ENCODE data around the gene CEMP1. TPM values are rescaled to one million over a fixed set of nuclear protein-coding genes. Genes with fewer than 3 reads are reported as not detected.

The CEMP1 gene
- total RNA-seq, 1 experiment from 2014 or later = not detected

DNA sequence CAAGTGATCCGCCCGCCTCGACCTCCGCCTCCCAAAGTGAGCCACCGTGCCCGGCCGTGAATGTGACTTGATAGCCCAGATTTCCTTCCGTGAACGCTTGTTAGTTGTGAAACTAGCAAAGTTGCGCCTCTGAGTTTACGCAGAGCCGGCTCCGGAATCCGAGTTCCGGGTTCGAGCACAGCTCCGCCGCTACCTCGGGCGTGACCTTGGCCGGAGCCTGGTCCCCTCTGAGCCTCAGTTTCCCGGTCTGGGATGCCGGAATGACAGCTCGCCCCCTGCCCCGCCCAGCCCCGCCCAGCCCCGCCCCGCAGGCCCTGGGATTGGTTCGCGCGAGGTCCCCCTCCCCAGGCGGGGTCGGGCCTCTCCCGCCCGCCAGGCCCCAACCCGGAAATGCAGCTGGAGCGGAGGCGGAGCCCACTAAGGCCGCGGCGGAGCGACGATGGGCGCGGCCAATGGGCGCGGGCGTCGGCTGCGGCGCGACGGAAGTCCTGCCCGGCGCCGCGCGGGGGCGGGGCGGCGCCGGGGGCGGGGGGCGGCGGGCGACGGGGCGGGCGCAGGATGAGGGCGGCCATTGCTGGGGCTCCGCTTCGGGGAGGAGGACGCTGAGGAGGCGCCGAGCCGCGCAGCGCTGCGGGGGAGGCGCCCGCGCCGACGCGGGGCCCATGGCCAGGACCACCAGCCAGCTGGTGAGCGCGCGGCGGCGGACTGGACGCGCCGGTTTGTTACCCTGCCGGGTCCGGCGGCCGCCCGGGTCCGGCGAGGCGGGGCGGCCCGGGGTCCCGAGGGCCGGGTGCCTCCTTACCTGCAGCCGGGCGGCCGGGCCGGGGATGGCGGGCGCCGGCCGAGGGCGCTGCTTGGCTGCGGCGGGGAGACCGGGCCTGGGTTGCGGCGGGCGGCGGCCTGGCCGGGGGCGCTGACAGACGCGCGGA, 6.5 kb upstream of the CEMP1 start, which contains the start of gene PDPK1:
TSS of gene PDPK1 (plus strand) at position 571 of the 929 bp plus-strand sequence. CDS start at position 663, 92 bp downstream.
- Mint-ChIP-seq H3K27ac (peak within 1 kb of the TSS in 1 of 3 experiments; percentile 59; a peak in 2 of 7 replicates), H3K4me1 (peaks cover 7 to 14% of the 10 kb centered on the region in 2 experiments), H3K4me3 (peak within 1 kb of the TSS; percentile 68 to 86), H3K36me3 (ENCODE audit: insufficient read depth in 1 of 3, low read depth in 3 of 3) (peaks cover 0 to 4% (median 4%) of the 10 kb centered on the region in 3 experiments; a peak in 2 of 7 replicates), H3K27me3 (ENCODE audit: low read depth) (peaks cover 4% of the 10 kb centered on the region; the same call in 1 of the 2 replicates), H3K9me3 (peaks cover 0 to 2% of the 10 kb centered on the region in 2 experiments; a peak in 1 of 5 replicates)
- H3K27ac ChIP-seq (ENCODE audit: insufficient read length, low read depth, low read length) = no peak within 1 kb of the TSS
- H3K4me1 ChIP-seq (ENCODE audit: insufficient read depth, low read length) = no peaks in the 10 kb centered on the region; the same call in 1 of the 2 replicates
- H3T11ph ChIP-seq (ENCODE audit: low read length) = no peak within 1 kb of the TSS
- H3K27me3 ChIP-seq (ENCODE audit: insufficient read depth, low read length) = no peaks in the 10 kb centered on the region
- no peak within 1 kb of the TSS for H2AK5ac ChIP-seq (ENCODE audit: insufficient read length, low read length)
- H4K5ac ChIP-seq (ENCODE audit: insufficient read length, low read depth, low read length) = no peak within 1 kb of the TSS
- no peak within 1 kb of the TSS for H3K14ac ChIP-seq (ENCODE audit: insufficient read depth, low read length)
- no peaks in the 10 kb centered on the region for H3K9me3 ChIP-seq (ENCODE audit: control insufficient read depth, low read depth, low read length)
- WGBS (ENCODE audit: extremely low coverage, insufficient read length, low lambda C conversion rate) = no CpG with 5 or more reads among the region's 126 CpGs
- H3K4ac ChIP-seq (ENCODE audit: low read depth, low read length) = no peak within 1 kb of the TSS
- H2BK120ac ChIP-seq (ENCODE audit: low read depth, low read length, poor library complexity, severe bottlenecking) = no peak within 1 kb of the TSS
- H2BK5ac ChIP-seq (ENCODE audit: insufficient read length, low read length) = no peak within 1 kb of the TSS
- no peaks in the 10 kb centered on the region for H4K20me1 ChIP-seq (ENCODE audit: control insufficient read depth, insufficient read depth, insufficient read length)
- no peak within 1 kb of the TSS for H3K56ac ChIP-seq (ENCODE audit: insufficient read length, low read depth, low read length)
- DNase-seq = peak; percentile 95
- no peak within 1 kb of the TSS for H4K91ac ChIP-seq (ENCODE audit: insufficient read length, low read depth, low read length)
- no peak within 1 kb of the TSS for H4K8ac ChIP-seq (replicated peaks; ENCODE audit: insufficient read length, low read depth, low read length)
- peaks cover 6% of the 10 kb centered on the region for H3K79me1 ChIP-seq (ENCODE audit: insufficient read depth, low read depth, low read length, poor library complexity, severe bottlenecking)
- H3K23me2 ChIP-seq (ENCODE audit: insufficient read length, low read depth, low read length, poor library complexity, severe bottlenecking) = peaks cover 2% of the 10 kb centered on the region
- no peak within 1 kb of the TSS for H2BK12ac ChIP-seq (ENCODE audit: insufficient read length, low read depth, low read length)
- H3K4me2 ChIP-seq (ENCODE audit: insufficient read depth, insufficient read length, low read length) = peak within 1 kb of the TSS; percentile 71
- H3K18ac ChIP-seq (ENCODE audit: insufficient read length, low read depth, low read length) = no peak within 1 kb of the TSS
- H2AFZ ChIP-seq (ENCODE audit: low read length) = no peak within 1 kb of the TSS
- no peak within 1 kb of the TSS for H2BK15ac ChIP-seq (ENCODE audit: low read depth, low read length)
- H3K23ac ChIP-seq (ENCODE audit: insufficient read length, low read depth, low read length) = no peak within 1 kb of the TSS
- H3K9ac ChIP-seq (ENCODE audit: extremely low read depth, insufficient read length, low read length) = peak within 1 kb of the TSS; percentile 37
- peaks cover 3% of the 10 kb centered on the region; the same call in 1 of the 2 replicates for H3K79me2 ChIP-seq (ENCODE audit: insufficient read depth, low read length)
- TF ChIP-seq, protein P1, sequence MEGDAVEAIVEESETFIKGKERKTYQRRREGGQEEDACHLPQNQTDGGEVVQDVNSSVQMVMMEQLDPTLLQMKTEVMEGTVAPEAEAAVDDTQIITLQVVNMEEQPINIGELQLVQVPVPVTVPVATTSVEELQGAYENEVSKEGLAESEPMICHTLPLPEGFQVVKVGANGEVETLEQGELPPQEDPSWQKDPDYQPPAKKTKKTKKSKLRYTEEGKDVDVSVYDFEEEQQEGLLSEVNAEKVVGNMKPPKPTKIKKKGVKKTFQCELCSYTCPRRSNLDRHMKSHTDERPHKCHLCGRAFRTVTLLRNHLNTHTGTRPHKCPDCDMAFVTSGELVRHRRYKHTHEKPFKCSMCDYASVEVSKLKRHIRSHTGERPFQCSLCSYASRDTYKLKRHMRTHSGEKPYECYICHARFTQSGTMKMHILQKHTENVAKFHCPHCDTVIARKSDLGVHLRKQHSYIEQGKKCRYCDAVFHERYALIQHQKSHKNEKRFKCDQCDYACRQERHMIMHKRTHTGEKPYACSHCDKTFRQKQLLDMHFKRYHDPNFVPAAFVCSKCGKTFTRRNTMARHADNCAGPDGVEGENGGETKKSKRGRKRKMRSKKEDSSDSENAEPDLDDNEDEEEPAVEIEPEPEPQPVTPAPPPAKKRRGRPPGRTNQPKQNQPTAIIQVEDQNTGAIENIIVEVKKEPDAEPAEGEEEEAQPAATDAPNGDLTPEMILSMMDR (conservative IDR thresholded peaks at IDR 0.05) = no peak
- no peak within 1 kb of the TSS for H2BK20ac ChIP-seq (ENCODE audit: low read depth, low read length, poor library complexity, severe bottlenecking)
